Large intestine (tissue), 3 donors: ENCODE data around the gene KIAA0513. TPM values are rescaled to one million over a fixed set of nuclear protein-coding genes. Genes with fewer than 3 reads are reported as not detected.

Experiments
- DNase-seq, 2 donors: peaks; one replicate each; pipeline versions ENCODE4 v3.0.0 to v3.0.0-alpha.2; 2013
- H3K27ac ChIP-seq: one replicate; pipeline ENCODE4 v1.5.1; 2013; ENCODE audit warnings: low read length
- H3K27me3 ChIP-seq: 2 replicates; pipeline ENCODE4 v1.6.1; 2013; ENCODE audit warnings: low read length; ENCODE audit not compliant: control insufficient read depth, insufficient read depth
- H3K36me3 ChIP-seq: 2 replicates; pipeline ENCODE4 v1.6.1; 2013; ENCODE audit warnings: low read length; ENCODE audit not compliant: control insufficient read depth, insufficient read depth
- H3K4me1 ChIP-seq: one replicate; pipeline ENCODE4 v1.6.1; 2013; ENCODE audit warnings: low read length; ENCODE audit not compliant: control insufficient read depth, insufficient read depth
- H3K4me3 ChIP-seq: one replicate; pipeline ENCODE4 v1.5.1; 2013; ENCODE audit warnings: low read length
- H3K9me3 ChIP-seq: one replicate; pipeline ENCODE4 v1.6.1; 2013; ENCODE audit warnings: mild to moderate bottlenecking, low read depth, low read length, moderate library complexity; ENCODE audit not compliant: control insufficient read depth
- WGBS: methylation state at CpG from one replicate; pipeline ENCODE4 v1.1.5; 2013; ENCODE audit warnings: low lambda C conversion rate; ENCODE audit not compliant: insufficient coverage; 5-methylcytosine and 5-hydroxymethylcytosine counted together
- polyA plus RNA-seq: library from polyadenylated mRNA; unstranded; fragments of 120-200 nt; gene quantifications from one replicate; pipeline ENCODE4 v1.2.1, GENCODE V29; 2013

Gene KIAA0513
- polyA plus RNA-seq, 1 donor, result 4.7 TPM

DNA sequence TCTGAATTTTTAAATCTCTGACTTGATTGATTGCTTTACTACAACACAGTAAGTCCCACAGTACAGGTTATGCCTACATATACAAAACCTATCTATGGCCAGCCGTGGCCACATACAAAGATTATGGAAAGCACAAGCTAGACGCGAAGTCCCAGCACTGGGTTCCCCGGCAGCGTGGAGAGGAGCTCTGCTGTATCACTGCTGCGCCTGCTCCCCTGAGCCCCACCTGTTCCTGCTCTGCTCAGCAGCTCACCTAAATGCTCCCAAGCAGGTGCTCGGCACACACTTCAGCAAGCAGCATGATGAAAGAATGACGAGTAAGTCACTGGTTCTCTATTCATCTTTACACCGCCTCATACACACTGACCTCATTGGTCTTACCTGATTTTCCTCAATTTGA is 36.8 kb upstream of the KIAA0513 start:
- WGBS, result 100% methylated on average over 3 of the region's 9 CpGs
- H3K4me3 ChIP-seq, result no peak overlapping the region
- H3K9me3 ChIP-seq, result no peaks in the 10 kb centered on the region
- DNase-seq, result no peak
- peaks cover 67% of the 10 kb centered on the region for H3K36me3 ChIP-seq
- H3K27ac ChIP-seq, result no peak overlapping the region
- peaks cover 32% of the 10 kb centered on the region for H3K4me1 ChIP-seq
- H3K27me3 ChIP-seq, result no peaks in the 10 kb centered on the region

DNA sequence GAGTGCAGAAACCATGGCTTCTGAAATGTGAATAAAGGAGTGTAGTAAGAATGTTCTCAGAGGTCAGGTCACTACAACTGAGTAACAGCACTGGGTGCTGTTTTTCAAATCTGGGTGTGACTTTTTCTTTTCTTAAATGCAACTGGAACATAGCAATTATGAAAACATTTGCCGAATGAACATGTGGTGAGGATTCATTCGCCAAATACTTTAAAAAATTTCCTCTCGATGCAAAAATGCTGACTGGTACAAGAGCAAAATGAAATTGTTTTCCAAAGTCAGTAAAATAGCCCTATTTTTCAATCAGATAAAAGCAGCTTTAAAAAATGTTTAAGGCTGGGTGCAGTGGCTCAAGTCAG is 34.9 kb upstream of the KIAA0513 start:
- peaks cover 49% of the 10 kb centered on the region for H3K36me3 ChIP-seq
- no peaks in the 10 kb centered on the region for H3K27me3 ChIP-seq
- no peak overlapping the region for H3K4me3 ChIP-seq
- DNase-seq, result no peak
- H3K4me1 ChIP-seq, result peaks cover 33% of the 10 kb centered on the region
- WGBS, result 75% methylated on average over 2 of the region's 3 CpGs
- peak overlapping the region; percentile 56 for H3K27ac ChIP-seq
- H3K9me3 ChIP-seq, result no peaks in the 10 kb centered on the region

DNA sequence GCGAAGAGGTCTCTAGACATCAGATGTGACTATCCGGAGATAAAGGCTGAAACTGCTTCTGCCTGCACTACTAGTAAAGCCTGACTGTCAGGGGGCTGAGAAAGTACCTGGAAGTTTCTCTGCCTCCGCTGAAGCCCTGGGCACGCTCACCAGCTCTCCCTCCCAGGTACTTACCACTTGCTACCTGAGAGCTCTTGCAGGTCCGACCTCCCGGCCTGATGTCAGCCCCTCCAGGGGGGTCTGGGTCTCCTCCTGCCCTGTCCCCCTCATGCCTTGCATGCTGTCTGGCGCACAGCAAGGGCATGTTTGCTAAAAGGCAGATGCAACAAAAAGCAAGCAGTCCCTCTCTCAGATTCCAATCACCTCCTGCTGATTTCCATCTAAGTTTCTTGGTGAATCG is 33.7 kb upstream of the KIAA0513 start:
- peaks cover 33% of the 10 kb centered on the region for H3K4me1 ChIP-seq
- peak overlapping the region; percentile 67 for H3K27ac ChIP-seq
- H3K27me3 ChIP-seq, result no peaks in the 10 kb centered on the region
- no peaks in the 10 kb centered on the region for H3K9me3 ChIP-seq
- no peak overlapping the region for H3K4me3 ChIP-seq
- 80% methylated on average over 1 of the region's 8 CpGs for WGBS
- peaks cover 38% of the 10 kb centered on the region for H3K36me3 ChIP-seq
- no peak for DNase-seq

DNA sequence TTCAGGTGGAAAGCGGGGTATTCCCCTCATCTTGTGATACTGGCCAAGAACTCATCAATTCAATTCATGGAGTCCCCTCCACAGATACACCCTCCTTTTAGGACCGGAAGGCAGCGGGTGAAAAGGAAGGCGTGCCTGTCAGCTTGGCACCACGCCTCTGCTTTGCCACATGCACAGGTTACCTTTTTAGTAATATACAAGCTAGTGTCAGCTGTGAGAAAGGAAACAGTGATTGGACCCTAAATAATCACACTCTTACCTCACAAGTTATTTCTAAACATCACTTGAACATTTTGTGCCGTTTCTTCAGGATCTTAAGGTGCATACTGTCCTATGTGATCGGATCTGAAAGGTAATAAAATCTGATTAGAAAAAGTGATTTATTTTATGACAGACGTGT is 31.9 kb upstream of the KIAA0513 start:
- 85% methylated on average over 2 of the region's 8 CpGs for WGBS
- Histone ChIP-seq H3K27ac (peak overlapping the region; percentile 67), H3K36me3 (peaks cover 26% of the 10 kb centered on the region), H3K4me1 (peaks cover 39% of the 10 kb centered on the region), H3K4me3 (no peak overlapping the region), H3K27me3 (no peaks in the 10 kb centered on the region), H3K9me3 (no peaks in the 10 kb centered on the region)
- DNase-seq, result no peak

DNA sequence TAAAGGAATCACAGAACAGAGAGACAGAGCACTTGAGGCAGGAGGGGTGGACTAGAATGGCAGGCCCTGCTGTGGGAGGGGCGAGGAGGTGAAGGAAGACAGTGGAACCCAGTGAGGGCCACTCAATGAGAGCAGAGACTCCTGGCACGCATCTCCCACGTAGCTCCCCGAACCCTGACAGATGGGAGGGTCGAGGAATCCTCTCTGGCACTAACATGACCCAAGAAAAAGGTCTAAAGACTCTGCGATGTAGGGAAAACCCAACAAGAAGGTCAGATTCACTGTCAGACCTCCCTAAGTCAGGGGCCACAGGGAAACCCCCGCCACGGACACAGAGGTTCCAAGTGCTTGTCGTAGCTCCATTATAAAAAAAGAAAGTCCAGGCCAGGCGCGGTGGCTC is 31.2 kb upstream of the KIAA0513 start:
- H3K27me3 ChIP-seq, result no peaks in the 10 kb centered on the region
- no peak overlapping the region for H3K27ac ChIP-seq
- no CpG with 5 or more reads among the region's 11 CpGs for WGBS
- peaks cover 45% of the 10 kb centered on the region for H3K4me1 ChIP-seq
- peaks cover 23% of the 10 kb centered on the region for H3K36me3 ChIP-seq
- DNase-seq, result no peak
- no peak overlapping the region for H3K4me3 ChIP-seq
- H3K9me3 ChIP-seq, result no peaks in the 10 kb centered on the region

DNA sequence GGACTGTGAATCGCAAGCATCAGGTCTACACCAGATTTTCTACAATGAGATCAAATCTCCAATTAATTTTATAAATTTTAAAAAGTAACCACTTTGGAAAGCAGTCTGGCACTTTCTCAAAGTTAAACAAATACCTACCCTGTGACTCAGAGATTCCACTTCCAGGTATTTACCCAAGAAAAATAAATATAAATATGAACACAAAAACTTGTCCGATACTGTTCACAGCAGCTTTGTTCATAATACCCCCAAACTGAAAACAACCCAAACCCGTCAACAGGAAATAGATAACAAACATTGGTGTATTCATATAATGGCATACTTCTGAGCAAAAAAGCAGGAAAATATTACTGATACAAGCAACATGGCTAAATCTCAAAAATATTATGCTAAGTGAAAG is 28.4 kb upstream of the KIAA0513 start:
- Histone ChIP-seq H3K4me1 (peaks cover 41% of the 10 kb centered on the region), H3K27me3 (no peaks in the 10 kb centered on the region), H3K9me3 (no peaks in the 10 kb centered on the region), H3K4me3 (no peak overlapping the region), H3K36me3 (peaks cover 12% of the 10 kb centered on the region), H3K27ac (no peak overlapping the region)
- no peak for DNase-seq
- WGBS, result 73% methylated on average over 2 of the region's 3 CpGs

DNA sequence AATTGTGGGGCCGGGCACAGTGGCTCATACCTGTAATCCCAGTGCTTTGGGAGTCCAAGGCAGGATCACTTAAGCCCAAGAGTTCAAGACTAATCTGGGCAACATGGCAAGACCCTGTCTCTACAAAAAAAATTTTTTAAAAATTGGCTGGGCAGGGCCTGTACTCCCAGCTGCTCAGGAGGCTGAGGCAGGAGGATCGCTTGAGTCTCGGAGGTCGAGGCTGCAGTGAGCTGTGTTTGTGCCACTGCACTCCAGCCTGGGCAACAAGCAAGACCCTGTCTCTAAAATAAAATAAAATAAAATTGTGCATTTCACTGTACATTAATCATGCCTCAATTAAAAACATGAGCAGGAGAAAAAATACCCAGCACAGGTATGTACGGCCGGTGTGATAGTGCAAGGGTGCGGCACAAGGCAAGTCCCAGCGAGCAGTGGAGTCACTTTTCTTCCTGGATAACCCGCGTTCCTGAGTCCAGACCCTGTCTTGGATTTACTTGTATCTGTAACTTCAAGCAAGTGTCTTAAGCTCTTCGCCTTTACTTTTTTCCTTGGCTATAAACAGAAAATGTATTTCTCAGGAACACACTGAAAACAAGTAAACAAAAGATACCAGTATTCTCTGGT is 27.6 kb upstream of the KIAA0513 start:
- H3K9me3 ChIP-seq, result no peaks in the 10 kb centered on the region
- no peak overlapping the region for H3K4me3 ChIP-seq
- H3K36me3 ChIP-seq, result peaks cover 9% of the 10 kb centered on the region
- WGBS, result 93% methylated on average over 3 of the region's 11 CpGs
- H3K4me1 ChIP-seq, result peaks cover 35% of the 10 kb centered on the region
- no peak for DNase-seq
- no peaks in the 10 kb centered on the region for H3K27me3 ChIP-seq
- peak overlapping the region; percentile 65 for H3K27ac ChIP-seq

DNA sequence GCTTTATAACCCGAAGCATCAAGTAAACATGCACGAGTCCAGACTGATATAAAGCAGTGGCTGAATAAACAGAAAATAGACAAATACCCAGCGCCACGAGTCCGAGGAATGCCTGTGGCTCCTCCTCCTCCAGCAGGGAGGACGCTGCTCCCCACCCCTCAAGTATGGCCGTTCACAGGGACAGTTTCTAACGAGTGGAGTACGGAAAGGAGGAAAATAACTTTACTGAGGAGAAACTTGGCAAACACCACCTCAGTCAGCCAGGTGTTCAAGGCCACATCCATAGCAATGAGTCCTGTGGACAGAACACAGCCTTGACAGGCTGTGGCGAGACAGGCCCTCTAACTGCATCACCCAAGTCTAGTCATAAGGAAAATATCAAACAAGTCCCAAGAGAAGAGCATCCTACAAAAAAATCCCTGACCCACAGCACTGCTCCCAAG is 25.5 kb upstream of the KIAA0513 start:
- Histone ChIP-seq H3K27ac (no peak overlapping the region), H3K4me3 (no peak overlapping the region), H3K27me3 (no peaks in the 10 kb centered on the region), H3K4me1 (peaks cover 26% of the 10 kb centered on the region), H3K9me3 (no peaks in the 10 kb centered on the region), H3K36me3 (peaks cover 7% of the 10 kb centered on the region)
- no peak for DNase-seq
- no CpG with 5 or more reads among the region's 10 CpGs for WGBS

DNA sequence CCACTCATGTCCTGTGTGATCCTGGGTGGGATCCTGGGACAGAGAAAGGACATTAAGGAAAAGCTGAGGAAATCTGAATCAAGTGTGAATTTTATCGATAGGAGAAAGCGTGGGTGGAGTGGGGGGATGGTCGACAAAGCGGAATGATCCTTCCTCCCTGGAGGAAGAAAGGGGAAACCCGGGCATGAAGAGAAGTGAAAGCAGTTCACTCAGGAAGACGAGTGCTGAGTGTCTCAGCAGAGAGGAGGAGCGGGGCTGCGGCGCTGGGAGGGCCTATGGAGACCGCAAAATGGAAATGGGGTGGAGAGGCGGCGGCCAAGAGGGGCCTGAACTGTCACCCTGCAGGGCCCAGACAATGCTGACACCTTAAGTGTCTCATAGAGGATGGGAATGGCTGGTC is 25.0 kb upstream of the KIAA0513 start:
- WGBS, result 82% methylated on average over 4 of the region's 12 CpGs
- Histone ChIP-seq H3K9me3 (no peaks in the 10 kb centered on the region), H3K27ac (no peak overlapping the region), H3K4me3 (no peak overlapping the region), H3K36me3 (peaks cover 7% of the 10 kb centered on the region), H3K27me3 (no peaks in the 10 kb centered on the region), H3K4me1 (peaks cover 26% of the 10 kb centered on the region)
- DNase-seq, result no peak

DNA sequence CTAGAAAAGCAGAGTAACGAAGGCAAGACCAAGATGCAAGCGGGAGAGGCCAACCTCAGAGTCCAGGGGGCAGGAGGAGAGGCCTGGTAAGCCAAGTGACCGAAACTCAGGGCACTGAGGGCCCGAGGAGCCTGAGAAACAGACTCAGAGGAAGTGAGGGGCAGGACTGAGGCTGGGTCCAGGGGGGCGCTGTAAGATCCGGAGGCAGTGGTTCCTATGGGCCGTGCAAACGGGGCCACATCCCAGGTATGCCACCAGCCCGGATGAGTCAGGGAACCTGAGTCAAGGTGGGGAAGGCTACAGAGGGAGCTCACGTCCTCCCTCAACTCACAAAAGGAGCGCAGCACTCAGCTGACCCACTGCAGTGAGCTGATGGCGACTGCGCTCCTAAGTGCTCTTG is 24.5 kb upstream of the KIAA0513 start:
- Histone ChIP-seq H3K4me3 (no peak overlapping the region), H3K4me1 (peaks cover 27% of the 10 kb centered on the region), H3K9me3 (no peaks in the 10 kb centered on the region), H3K27ac (no peak overlapping the region), H3K27me3 (no peaks in the 10 kb centered on the region), H3K36me3 (peaks cover 7% of the 10 kb centered on the region)
- WGBS, result no CpG with 5 or more reads among the region's 13 CpGs
- no peak for DNase-seq
